Measurements from ENCODE around the gene DRC7. TPM values are rescaled to one million over a fixed set of nuclear protein-coding genes. Genes with fewer than 3 reads are reported as not detected.
"Not testable (repeated sequence)": the region's sequence is repeated elsewhere in the genome, so short reads cannot be mapped to it uniquely, and the experiment has no call there.

The DRC7 gene
- total and polyA plus RNA-seq, 2 experiments from 2014 or later: not detected

- no peak for TF ChIP-seq EZH2 (IDR thresholded peaks at IDR 0.05; ENCODE audit: insufficient read depth, poor library complexity, severe bottlenecking)
- TF ChIP-seq EZH2phosphoT487 (IDR thresholded peaks at IDR 0.05; ENCODE audit: insufficient read depth, low read depth): no peak
- no peaks in the 10 kb centered on the region for H3K9me3 ChIP-seq (ENCODE audit: low read depth)
- no peak overlapping the region for H3K9ac ChIP-seq
- no peaks in the 10 kb centered on the region for H3K79me2 ChIP-seq (ENCODE audit: insufficient read depth)
- H2AFZ ChIP-seq: no peak overlapping the region
- H3K27me3 ChIP-seq (replicated peaks; ENCODE audit: insufficient read depth): peaks cover 69% of the 10 kb centered on the region
- H3K36me3 ChIP-seq (ENCODE audit: low read depth): no peaks in the 10 kb centered on the region
- in situ Hi-C loops (cut with MboI): loop anchor here (10.0 kb wide), 1 partner anchor 127 kb away; no protein-coding TSS in a partner anchor
- no peak overlapping the region for H3K4me2 ChIP-seq (ENCODE audit: unreplicated experiment)
- no peak overlapping the region for H3K27ac ChIP-seq
- 73 to 82% methylated on average over 3 of the region's 3 CpGs for WGBS, 2 experiments (ENCODE audit: low coverage in 1 of 2, low lambda C conversion rate in 2 of 2, missing lambda C conversion rate in 2 of 2)
- H3K4me3 ChIP-seq: no peak overlapping the region
- H3K4me1 ChIP-seq (ENCODE audit: insufficient read depth): no peaks in the 10 kb centered on the region
- DNase-seq: no peak
- H3F3A ChIP-seq (ENCODE audit: insufficient read depth): no peaks in the 10 kb centered on the region
- no peaks in the 10 kb centered on the region; the same call in 1 of the 2 replicates for H4K20me1 ChIP-seq (ENCODE audit: insufficient read depth)
- no peaks in the 10 kb centered on the region for H3K9me2 ChIP-seq (ENCODE audit: insufficient read depth)
These were observed 17.4 kb downstream of the DRC7 start for GRCh38 chr16:57711993-57712392.

- H2AFZ ChIP-seq; H3K4me2 ChIP-seq (ENCODE audit: unreplicated experiment); H3K9ac ChIP-seq; H3K9me2 ChIP-seq (ENCODE audit: insufficient read depth); H3K27ac ChIP-seq; H4K20me1 ChIP-seq (ENCODE audit: insufficient read depth); H3K9me3 ChIP-seq (ENCODE audit: low read depth); H3K36me3 ChIP-seq (ENCODE audit: low read depth); H3K4me1 ChIP-seq (ENCODE audit: insufficient read depth); H3F3A ChIP-seq (ENCODE audit: insufficient read depth); H3K79me2 ChIP-seq (ENCODE audit: insufficient read depth); H3K4me3 ChIP-seq; DNase-seq: not testable (repeated sequence)
- H3K27me3 ChIP-seq (replicated peaks; ENCODE audit: insufficient read depth): peaks cover 69% of the 10 kb centered on the region
- in situ Hi-C loops (cut with MboI): loop anchor here (10.0 kb wide), 1 partner anchor 128 kb away; no protein-coding TSS in a partner anchor
- 69 to 70% methylated on average over 6 of the region's 6 CpGs for WGBS, 2 experiments (ENCODE audit: low coverage in 1 of 2, low lambda C conversion rate in 2 of 2, missing lambda C conversion rate in 2 of 2)
These were observed 18.0 kb downstream of the DRC7 start for GRCh38 chr16:57712569-57712968.

DNA sequence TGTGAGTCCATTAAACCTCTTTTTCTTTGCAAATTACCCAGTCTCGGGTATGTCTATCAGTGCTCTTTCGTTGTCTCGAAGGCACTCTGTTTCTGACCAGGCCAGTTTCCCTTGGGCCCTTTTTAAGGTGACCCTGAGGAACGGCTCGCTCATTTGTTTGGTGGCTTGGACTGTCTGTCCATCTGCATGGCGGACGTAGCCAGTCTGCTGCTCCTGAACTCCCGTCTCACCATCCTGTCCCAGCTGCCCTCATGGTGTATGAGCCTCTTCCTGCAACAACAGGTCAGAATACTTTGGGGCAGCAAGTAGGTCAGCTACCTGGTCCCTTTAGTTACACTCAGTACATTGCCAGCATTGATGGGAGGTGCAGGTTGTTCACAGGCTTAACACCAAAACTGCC lies 19.0 kb downstream of the DRC7 start:
- H4K20me1 ChIP-seq (ENCODE audit: insufficient read depth): no peaks in the 10 kb centered on the region; the same call in 1 of the 2 replicates
- no peak overlapping the region for H3K9ac ChIP-seq
- H3K79me2 ChIP-seq (ENCODE audit: insufficient read depth): no peaks in the 10 kb centered on the region
- no peaks in the 10 kb centered on the region for H3F3A ChIP-seq (ENCODE audit: insufficient read depth)
- no peak for TF ChIP-seq EZH2phosphoT487 (IDR thresholded peaks at IDR 0.05; ENCODE audit: insufficient read depth, low read depth)
- TF ChIP-seq EZH2 (IDR thresholded peaks at IDR 0.05; ENCODE audit: insufficient read depth, poor library complexity, severe bottlenecking): no peak
- no peak for DNase-seq
- H3K4me2 ChIP-seq (ENCODE audit: unreplicated experiment): no peak overlapping the region
- H3K9me3 ChIP-seq (ENCODE audit: low read depth): no peaks in the 10 kb centered on the region
- H3K4me1 ChIP-seq (ENCODE audit: insufficient read depth): no peaks in the 10 kb centered on the region
- no peaks in the 10 kb centered on the region for H3K9me2 ChIP-seq (ENCODE audit: insufficient read depth)
- WGBS, 2 experiments (ENCODE audit: low coverage in 1 of 2, low lambda C conversion rate in 2 of 2, missing lambda C conversion rate in 2 of 2): 79 to 82% methylated on average over 8 of the region's 8 CpGs
- in situ Hi-C loops (cut with MboI): loop anchor here (10.0 kb wide), 1 partner anchor 129 kb away; no protein-coding TSS in a partner anchor
- H2AFZ ChIP-seq: no peak overlapping the region
- no peak overlapping the region for H3K27ac ChIP-seq
- no peaks in the 10 kb centered on the region for H3K36me3 ChIP-seq (ENCODE audit: low read depth)
- H3K4me3 ChIP-seq: no peak overlapping the region
- peaks cover 69% of the 10 kb centered on the region for H3K27me3 ChIP-seq (replicated peaks; ENCODE audit: insufficient read depth)

DNA sequence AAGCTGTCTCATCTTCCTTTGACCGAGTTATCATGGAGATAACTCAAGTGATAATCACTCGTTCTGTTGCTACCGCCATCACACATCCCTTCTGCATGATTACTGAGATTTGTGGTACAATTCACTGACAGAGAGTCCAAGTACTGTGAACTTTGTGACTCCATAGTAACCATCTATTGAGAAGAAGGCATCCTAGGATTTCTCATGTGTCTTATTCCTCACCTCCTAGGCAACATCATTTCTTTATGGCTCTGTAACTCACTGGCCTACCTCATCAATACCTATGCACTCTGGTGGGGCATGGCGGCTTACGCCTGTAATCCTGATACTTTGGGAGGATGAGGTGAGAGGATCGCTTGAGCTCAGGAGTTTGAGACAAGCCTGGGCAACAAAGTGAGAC lies 19.4 kb downstream of the DRC7 start:
- H3K36me3 ChIP-seq (ENCODE audit: low read depth): no peaks in the 10 kb centered on the region
- H3K27ac ChIP-seq: no peak overlapping the region
- H2AFZ ChIP-seq: no peak overlapping the region
- H3K9ac ChIP-seq: no peak overlapping the region
- no peak overlapping the region for H3K4me3 ChIP-seq
- 71 to 73% methylated on average over 6 of the region's 6 CpGs for WGBS, 2 experiments (ENCODE audit: low coverage in 1 of 2, low lambda C conversion rate in 2 of 2, missing lambda C conversion rate in 2 of 2)
- in situ Hi-C loops (cut with MboI): loop anchor here (10.0 kb wide), 1 partner anchor 129 kb away; no protein-coding TSS in a partner anchor
- H3K9me2 ChIP-seq (ENCODE audit: insufficient read depth): no peaks in the 10 kb centered on the region
- peaks cover 64% of the 10 kb centered on the region for H3K27me3 ChIP-seq (replicated peaks; ENCODE audit: insufficient read depth)
- DNase-seq: no peak
- no peaks in the 10 kb centered on the region; the same call in 1 of the 2 replicates for H4K20me1 ChIP-seq (ENCODE audit: insufficient read depth)
- no peaks in the 10 kb centered on the region for H3F3A ChIP-seq (ENCODE audit: insufficient read depth)
- H3K79me2 ChIP-seq (ENCODE audit: insufficient read depth): no peaks in the 10 kb centered on the region
- H3K4me2 ChIP-seq (ENCODE audit: unreplicated experiment): no peak overlapping the region
- no peaks in the 10 kb centered on the region for H3K9me3 ChIP-seq (ENCODE audit: low read depth)
- TF ChIP-seq EZH2 (IDR thresholded peaks at IDR 0.05; ENCODE audit: insufficient read depth, poor library complexity, severe bottlenecking) (no peak), EZH2phosphoT487 (IDR thresholded peaks at IDR 0.05; ENCODE audit: insufficient read depth, low read depth) (no peak)
- H3K4me1 ChIP-seq (ENCODE audit: insufficient read depth): no peaks in the 10 kb centered on the region

GRCh38 chr16:57720142-57720575 lies 25.6 kb downstream of the DRC7 start:
- Histone ChIP-seq H3K4me2 (ENCODE audit: unreplicated experiment) (no peak overlapping the region), H3K27me3 (replicated peaks; ENCODE audit: insufficient read depth) (peaks cover 9% of the 10 kb centered on the region; the same call in 1 of the 2 replicates), H3K36me3 (ENCODE audit: low read depth) (no peaks in the 10 kb centered on the region), H3K9me2 (ENCODE audit: insufficient read depth) (no peaks in the 10 kb centered on the region), H3K4me1 (ENCODE audit: insufficient read depth) (no peaks in the 10 kb centered on the region), H3K79me2 (ENCODE audit: insufficient read depth) (no peaks in the 10 kb centered on the region), H2AFZ (no peak overlapping the region), H3K9me3 (ENCODE audit: low read depth) (no peaks in the 10 kb centered on the region), H3K27ac (no peak overlapping the region), H4K20me1 (ENCODE audit: insufficient read depth) (no peaks in the 10 kb centered on the region), H3F3A (ENCODE audit: insufficient read depth) (no peaks in the 10 kb centered on the region), H3K9ac (no peak overlapping the region), H3K4me3 (no peak overlapping the region)
- peak; percentile 74 for DNase-seq
- in situ Hi-C loops (cut with MboI): no loop called here
- TF ChIP-seq EZH2phosphoT487 (IDR thresholded peaks at IDR 0.05; ENCODE audit: insufficient read depth, low read depth) (no peak), EZH2 (IDR thresholded peaks at IDR 0.05; ENCODE audit: insufficient read depth, poor library complexity, severe bottlenecking) (no peak)
- 66 to 70% methylated on average over 3 of the region's 3 CpGs for WGBS, 2 experiments (ENCODE audit: low coverage in 1 of 2, low lambda C conversion rate in 2 of 2, missing lambda C conversion rate in 2 of 2)

Measured in GM23248 (cell line).